Measurements from ENCODE around the gene APOA4. TPM values are rescaled to one million over a fixed set of nuclear protein-coding genes. Genes with fewer than 3 reads are reported as not detected.

APOA4 gene
- total RNA-seq, 4 donors from 2014 or later: 0.34 to 3.9 (median 2.3) TPM; not detected in 1

- DNase-seq (ENCODE audit: low spot score in 2 of 2): no peak
- TF ChIP-seq EP300 (IDR thresholded peaks at IDR 0.05): no peak
- TF ChIP-seq CTCF (IDR thresholded peaks at IDR 0.05): no peak
- no peak for TF ChIP-seq POLR2AphosphoS5 (IDR thresholded peaks at IDR 0.05)
- TF ChIP-seq POLR2A (IDR thresholded peaks at IDR 0.05): no peak
- H3K9me3 ChIP-seq: no peaks in the 10 kb centered on the region
- peaks cover 2% of the 10 kb centered on the region for H3K36me3 ChIP-seq
- no peak overlapping the region for H3K4me3 ChIP-seq
- WGBS: 88% methylated on average over 6 of the region's 6 CpGs
- H3K27me3 ChIP-seq: no peaks in the 10 kb centered on the region
- peaks cover 13% of the 10 kb centered on the region for H3K4me1 ChIP-seq
- no peak overlapping the region for H3K27ac ChIP-seq
These were observed 15.4 kb upstream of the APOA4 start for GRCh38 chr11:116838321-116839084.

- no peaks in the 10 kb centered on the region for H3K27me3 ChIP-seq
- no peak for TF ChIP-seq CTCF (IDR thresholded peaks at IDR 0.05)
- no peak for TF ChIP-seq POLR2A (IDR thresholded peaks at IDR 0.05)
- no peak for TF ChIP-seq EP300 (IDR thresholded peaks at IDR 0.05)
- no peak for TF ChIP-seq POLR2AphosphoS5 (IDR thresholded peaks at IDR 0.05)
- 88% methylated on average over 8 of the region's 19 CpGs for WGBS
- H3K4me3 ChIP-seq: no peak within 1 kb of the TSS
- peaks cover 13% of the 10 kb centered on the region for H3K4me1 ChIP-seq
- H3K27ac ChIP-seq: no peak within 1 kb of the TSS
- no peak for DNase-seq (ENCODE audit: low spot score in 2 of 2)
- no peaks in the 10 kb centered on the region for H3K36me3 ChIP-seq
- no peaks in the 10 kb centered on the region for H3K9me3 ChIP-seq
These were observed 14.4 kb upstream of the APOA4 start, which contains the start of gene APOA1 for GRCh38 chr11:116837231-116838091. Gene APOA1, minus strand, starts transcription at chr11:116837622. Its CDS starts 235 bp downstream, at chr11:116837387.

- H3K27me3 ChIP-seq: no peaks in the 10 kb centered on the region
- no peaks in the 10 kb centered on the region for H3K9me3 ChIP-seq
- no peak overlapping the region for H3K4me3 ChIP-seq
- no peak for TF ChIP-seq POLR2A (IDR thresholded peaks at IDR 0.05)
- no peak for TF ChIP-seq CTCF (IDR thresholded peaks at IDR 0.05)
- TF ChIP-seq EP300 (IDR thresholded peaks at IDR 0.05): no peak
- no peak for TF ChIP-seq POLR2AphosphoS5 (IDR thresholded peaks at IDR 0.05)
- H3K36me3 ChIP-seq: no peaks in the 10 kb centered on the region
- peaks cover 13% of the 10 kb centered on the region for H3K4me1 ChIP-seq
- WGBS: 87% methylated on average over 7 of the region's 7 CpGs
- no peak overlapping the region for H3K27ac ChIP-seq
- DNase-seq (ENCODE audit: low spot score in 2 of 2): no peak
These were observed 13.5 kb upstream of the APOA4 start for GRCh38 chr11:116836632-116836991.

- peak in 1 of 2 donors; percentile 79 for DNase-seq (ENCODE audit: low spot score in 2 of 2)
- TF ChIP-seq CTCF (IDR thresholded peaks at IDR 0.05) (peak in 1 of 2 donors; percentile 60), EP300 (IDR thresholded peaks at IDR 0.05) (no peak), POLR2AphosphoS5 (IDR thresholded peaks at IDR 0.05) (peak in 1 of 3 donors; percentile 71)
- H3K9me3 ChIP-seq: no peaks in the 10 kb centered on the region
- H3K4me1 ChIP-seq: peaks cover 13% of the 10 kb centered on the region
- WGBS: 36% methylated on average over 15 of the region's 57 CpGs
- peak overlapping the region; percentile 43 for H3K4me3 ChIP-seq
- H3K27ac ChIP-seq: no peak overlapping the region
- H3K27me3 ChIP-seq: no peaks in the 10 kb centered on the region
- no peaks in the 10 kb centered on the region for H3K36me3 ChIP-seq
These were observed 12.9 kb upstream of the APOA4 start for GRCh38 chr11:116835791-116836631.

Measured in suprapubic skin (tissue), 4 donors.